ENCODE measurements around the gene CFAP20DC.
"Not testable (repeated sequence)": the region's sequence is repeated elsewhere in the genome, so short reads cannot be mapped to it uniquely, and the experiment has no call there.

The CFAP20DC gene

GRCh38 chr3:58864480-58864879 lies 185.3 kb downstream of the CFAP20DC start:
- no peak for DNase-seq

GRCh38 chr3:58863206-58863605 lies 186.6 kb downstream of the CFAP20DC start:
- no peak for DNase-seq

GRCh38 chr3:58861551-58861950 lies 188.3 kb downstream of the CFAP20DC start:
- no peak for DNase-seq

- no peak for DNase-seq
Observed at GRCh38 chr3:58858126-58858525, 191.7 kb downstream of the CFAP20DC start.

- no peak for DNase-seq
Observed at GRCh38 chr3:58857402-58857801, 192.4 kb downstream of the CFAP20DC start.

GRCh38 chr3:58848826-58849225 lies 201.0 kb downstream of the CFAP20DC start:
- DNase-seq = no peak

- not testable (repeated sequence) for DNase-seq
Observed at GRCh38 chr3:58842050-58842747, 207.6 kb downstream of the CFAP20DC start.

- no peak for DNase-seq
Observed at GRCh38 chr3:58840949-58841348, 208.9 kb downstream of the CFAP20DC start.

GRCh38 chr3:58839964-58840363 lies 209.9 kb downstream of the CFAP20DC start:
- DNase-seq = no peak

- no peak for DNase-seq
Observed at GRCh38 chr3:58839187-58839586, 210.6 kb downstream of the CFAP20DC start.

- no peak for DNase-seq
Observed at GRCh38 chr3:58837856-58838255, 212.0 kb downstream of the CFAP20DC start.

GRCh38 chr3:58837141-58837843 lies 212.5 kb downstream of the CFAP20DC start:
- no peak for DNase-seq

GRCh38 chr3:58835086-58835485 lies 214.7 kb downstream of the CFAP20DC start:
- no peak for DNase-seq

- no peak for DNase-seq
Observed at GRCh38 chr3:58833491-58833890, 216.3 kb downstream of the CFAP20DC start.

GRCh38 chr3:58829321-58830000 lies 220.4 kb downstream of the CFAP20DC start:
- no peak for DNase-seq

- no peak for DNase-seq
Observed at GRCh38 chr3:58824777-58825176, 225.0 kb downstream of the CFAP20DC start.

GRCh38 chr3:58824285-58824684 lies 225.5 kb downstream of the CFAP20DC start:
- peak; percentile 11 for DNase-seq

- not testable (repeated sequence) for DNase-seq
Observed at GRCh38 chr3:58806551-58807244, 243.1 kb downstream of the CFAP20DC start.

GRCh38 chr3:58804914-58805313 lies 244.9 kb downstream of the CFAP20DC start:
- DNase-seq = peak; percentile 2

GRCh38 chr3:58801541-58801940 lies 248.3 kb downstream of the CFAP20DC start:
- DNase-seq = no peak

- no peak for DNase-seq
Observed at GRCh38 chr3:58800940-58801339, 248.9 kb downstream of the CFAP20DC start.

GRCh38 chr3:58800032-58800431 lies 249.8 kb downstream of the CFAP20DC start:
- DNase-seq = no peak

GRCh38 chr3:58799271-58799670 lies 250.6 kb downstream of the CFAP20DC start:
- DNase-seq = peak; percentile 62
